AML-193 (cell line): ENCODE results near the gene CPSF4.
A peak's percentile ranks its signal among the peaks of the same experiment; 100 is the strongest.
"Not testable (repeated sequence)": the region's sequence is repeated elsewhere in the genome, so short reads cannot be mapped to it uniquely, and the experiment has no call there.

Experiments
- DNase-seq, 2 experiments: peaks; one replicate each; lab custom pipeline; 2025; lab: John Stamatoyannopoulos, UW

The CPSF4 gene

DNA sequence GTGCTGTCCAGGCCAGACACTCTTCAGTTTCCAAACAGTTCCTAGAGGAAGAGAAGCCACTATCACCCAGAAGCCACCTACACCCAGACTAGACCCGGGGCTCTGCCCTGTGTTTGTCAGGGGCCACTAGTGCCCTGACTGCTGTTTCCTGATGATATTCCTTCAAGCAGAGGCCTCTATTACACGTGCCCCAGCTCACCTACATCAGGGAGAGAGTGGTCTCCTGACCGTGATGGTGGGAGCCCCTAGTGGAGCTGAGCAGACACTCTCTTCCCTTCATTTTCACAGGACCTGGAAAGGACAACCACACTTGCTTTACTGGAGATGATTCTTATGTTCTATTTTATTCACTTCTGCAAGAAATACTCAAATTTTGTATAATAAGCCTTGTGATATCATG, 52.1 kb downstream of the CPSF4 start:
- DNase-seq: no peak

DNA sequence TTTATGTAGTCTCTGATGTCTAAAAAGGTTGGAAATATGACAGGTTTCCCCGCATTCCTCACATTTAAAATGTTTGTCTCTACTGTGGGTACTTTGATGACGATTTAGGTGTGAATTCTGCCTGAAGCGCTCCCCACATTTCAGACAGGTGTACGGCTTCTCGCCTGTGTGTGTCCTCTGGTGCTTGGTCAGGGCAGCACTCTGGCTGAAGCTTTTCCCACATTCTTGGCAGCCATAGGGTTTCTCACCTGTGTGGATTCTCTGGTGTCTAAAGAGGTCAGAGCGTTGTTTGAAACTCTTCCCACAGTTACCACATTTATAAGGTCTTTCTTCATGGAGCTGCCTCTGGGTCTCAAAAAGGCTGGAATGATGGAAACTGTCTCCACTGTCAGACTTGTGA, 55.1 kb downstream of the CPSF4 start:
- DNase-seq: no peak

DNA sequence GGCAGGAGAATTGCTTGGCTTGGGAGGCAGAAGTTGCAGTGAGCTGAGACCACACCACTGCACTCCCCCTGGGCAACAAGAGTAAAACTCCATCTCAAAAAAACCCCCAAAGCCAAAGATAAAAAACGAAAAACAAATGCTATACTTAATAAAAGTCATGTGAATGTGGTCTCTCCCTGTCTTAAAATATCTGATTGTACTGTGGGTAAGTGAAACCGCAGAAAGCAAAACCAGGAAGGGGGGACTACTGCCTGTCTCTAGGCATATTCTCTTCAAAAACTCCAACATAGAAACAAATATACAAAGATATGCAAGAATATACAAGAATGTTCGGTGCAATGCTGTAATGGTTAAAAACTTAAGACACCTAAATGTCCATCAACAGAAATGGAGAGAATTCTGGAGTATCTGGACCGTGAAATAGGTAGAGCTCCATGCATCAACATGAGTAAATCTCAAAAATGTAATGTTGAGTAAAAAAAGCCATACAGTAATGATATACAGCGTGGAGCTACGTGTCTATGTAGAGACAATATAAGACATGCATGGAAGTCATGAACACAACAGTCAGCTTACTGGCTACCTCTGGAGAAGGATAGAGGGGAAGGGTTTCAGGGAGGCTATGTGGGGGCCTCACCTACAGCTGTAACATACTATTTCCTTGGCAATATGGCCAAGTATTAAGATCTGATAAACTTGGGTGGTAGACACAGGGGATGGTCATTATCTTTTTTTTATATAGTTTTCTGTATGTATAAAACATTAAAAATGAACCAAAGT, 59.2 kb downstream of the CPSF4 start:
- no peak for DNase-seq

DNA sequence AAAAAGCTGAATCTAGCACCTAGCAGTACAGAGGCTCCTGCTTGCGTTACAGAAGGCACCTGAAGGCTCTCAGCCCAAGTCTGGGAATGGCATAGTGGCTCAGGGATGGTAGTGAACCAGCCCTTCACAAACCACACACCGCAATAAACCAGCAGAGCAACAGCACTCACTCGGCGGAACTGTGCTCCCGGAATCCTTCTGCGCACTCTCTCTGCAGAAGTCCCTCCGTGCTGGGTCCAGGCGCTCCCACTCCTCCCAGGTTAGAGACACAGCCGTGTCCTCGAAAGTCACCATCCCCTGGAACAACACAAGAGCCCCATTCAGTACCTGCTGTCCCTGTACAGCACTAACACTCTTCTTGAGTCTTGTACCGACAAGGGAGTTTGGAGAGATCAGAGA, 59.8 kb downstream of the CPSF4 start:
- DNase-seq: no peak

DNA sequence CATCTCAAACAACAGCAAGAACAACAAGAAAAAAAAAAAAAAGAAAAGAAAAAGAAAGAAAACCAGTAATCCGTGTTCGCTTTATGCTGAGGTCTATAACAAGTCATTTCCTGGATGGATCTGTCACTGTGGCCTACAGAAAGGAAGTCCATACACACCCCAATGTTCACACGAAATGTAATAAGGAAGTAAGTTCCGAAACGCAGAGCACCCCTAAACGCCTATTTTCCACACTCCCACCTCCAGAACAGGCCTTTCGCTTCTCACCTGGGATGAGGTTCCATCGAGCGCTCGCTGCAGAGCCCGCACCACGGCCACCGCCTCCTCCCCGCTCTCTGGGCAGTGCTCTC, 60.6 kb downstream of the CPSF4 start:
- peak; percentile 52 to 58 for DNase-seq

DNA sequence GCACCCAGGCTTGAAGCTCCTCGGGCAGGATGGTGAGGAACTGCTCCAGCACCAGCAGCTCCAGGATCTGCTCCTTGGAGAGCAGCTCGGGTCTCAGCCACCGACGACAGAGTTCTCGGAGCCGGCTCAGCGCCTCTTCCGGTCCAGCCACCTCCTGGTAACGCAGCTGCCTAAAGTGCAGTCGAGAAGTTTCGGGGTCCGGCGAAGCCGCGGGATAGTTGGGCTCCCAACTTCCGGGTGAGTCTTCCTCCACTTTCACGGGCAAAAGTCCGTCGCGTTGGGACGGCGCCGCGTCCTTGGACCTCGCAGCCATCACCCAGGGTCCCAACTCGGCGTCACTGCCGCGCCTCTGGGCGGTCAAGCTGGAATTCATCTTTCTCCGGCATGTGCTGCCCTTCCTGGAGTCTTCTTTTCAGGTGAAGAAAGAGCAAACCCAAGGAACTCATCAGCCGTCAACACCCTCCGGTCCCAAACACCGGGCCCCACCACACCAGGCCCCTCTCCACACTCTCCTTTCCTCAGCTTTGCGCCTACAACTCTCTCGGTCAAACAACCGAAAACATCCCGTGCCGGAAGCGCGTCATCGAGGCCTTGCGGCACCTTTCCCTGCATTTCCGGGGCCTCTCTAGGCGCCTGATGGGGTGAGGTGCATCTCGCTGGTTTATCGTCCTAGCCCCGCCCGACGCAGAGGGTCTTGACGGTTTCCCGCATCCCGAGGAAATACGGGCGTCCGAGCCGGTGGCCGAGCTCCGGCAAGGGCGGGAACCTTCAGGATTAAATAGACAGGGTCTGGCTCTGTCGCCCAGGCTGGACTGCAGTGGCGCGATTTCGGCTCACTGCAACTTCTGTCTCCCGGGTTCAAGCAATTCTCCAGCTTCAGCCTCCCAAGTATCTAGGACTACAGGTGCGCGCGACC, 61.2 kb downstream of the CPSF4 start, which contains the start of gene ZNF394:
Gene ZNF394, minus strand, starts transcription at position 561 of the 916 bp plus-strand sequence. Its CDS starts 188 bp downstream, at position 373.
- DNase-seq: peak; percentile 47 to 76

DNA sequence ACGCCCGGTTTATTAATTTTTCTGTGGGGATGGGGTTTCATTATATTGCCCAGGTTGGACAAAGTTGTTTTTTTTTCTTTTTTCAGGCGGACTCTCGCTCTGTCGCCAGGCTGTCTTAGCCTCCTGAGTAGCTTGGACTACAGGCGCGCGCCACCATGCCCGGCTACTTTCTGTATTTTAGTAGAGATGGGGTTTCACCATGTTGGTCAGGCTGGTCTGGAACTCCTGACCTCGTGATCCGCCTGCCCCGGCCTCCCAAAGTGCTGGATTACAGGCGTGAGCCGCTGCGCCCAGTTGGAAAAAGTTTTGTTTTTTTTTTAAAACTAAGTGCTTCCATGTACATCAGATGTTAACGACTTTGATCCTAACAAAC, 61.9 kb downstream of the CPSF4 start:
- no peak for DNase-seq

DNA sequence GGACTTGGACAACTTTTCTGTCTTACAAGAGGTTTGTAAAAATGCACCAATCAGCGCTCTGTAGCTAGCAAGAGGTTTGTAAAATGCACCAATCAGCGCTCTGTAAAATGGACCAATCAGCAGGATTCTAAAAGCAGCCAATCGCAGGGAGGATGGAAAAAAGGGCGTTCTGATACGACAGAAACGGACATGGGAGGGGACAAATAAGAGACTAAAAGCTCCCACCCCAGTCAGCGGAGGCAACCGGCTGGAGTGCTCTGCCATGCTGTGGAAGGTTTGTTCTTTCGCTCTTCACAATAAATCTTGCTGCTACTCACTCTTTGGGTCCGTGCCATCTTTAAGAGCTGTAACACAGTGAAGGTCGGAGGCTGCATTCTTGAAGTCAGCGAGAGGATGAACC, 62.5 kb downstream of the CPSF4 start:
- not testable (repeated sequence) for DNase-seq

DNA sequence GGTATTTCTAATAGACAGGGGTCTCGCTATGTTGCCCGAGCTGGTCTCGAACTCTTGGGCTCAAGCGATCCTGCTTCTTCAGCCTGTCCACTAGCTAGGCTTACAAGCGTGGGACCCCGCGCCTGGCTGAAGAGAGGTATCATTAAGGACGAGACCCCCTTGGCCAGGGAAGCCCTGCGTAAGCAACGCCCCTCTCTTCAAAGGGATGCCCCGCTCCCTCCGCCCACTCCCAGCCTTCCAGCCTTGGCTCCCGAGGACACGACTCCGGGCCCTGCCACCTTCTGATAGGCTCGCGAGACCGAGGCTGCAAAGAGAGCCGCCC, 65.5 kb downstream of the CPSF4 start:
- DNase-seq: no peak

DNA sequence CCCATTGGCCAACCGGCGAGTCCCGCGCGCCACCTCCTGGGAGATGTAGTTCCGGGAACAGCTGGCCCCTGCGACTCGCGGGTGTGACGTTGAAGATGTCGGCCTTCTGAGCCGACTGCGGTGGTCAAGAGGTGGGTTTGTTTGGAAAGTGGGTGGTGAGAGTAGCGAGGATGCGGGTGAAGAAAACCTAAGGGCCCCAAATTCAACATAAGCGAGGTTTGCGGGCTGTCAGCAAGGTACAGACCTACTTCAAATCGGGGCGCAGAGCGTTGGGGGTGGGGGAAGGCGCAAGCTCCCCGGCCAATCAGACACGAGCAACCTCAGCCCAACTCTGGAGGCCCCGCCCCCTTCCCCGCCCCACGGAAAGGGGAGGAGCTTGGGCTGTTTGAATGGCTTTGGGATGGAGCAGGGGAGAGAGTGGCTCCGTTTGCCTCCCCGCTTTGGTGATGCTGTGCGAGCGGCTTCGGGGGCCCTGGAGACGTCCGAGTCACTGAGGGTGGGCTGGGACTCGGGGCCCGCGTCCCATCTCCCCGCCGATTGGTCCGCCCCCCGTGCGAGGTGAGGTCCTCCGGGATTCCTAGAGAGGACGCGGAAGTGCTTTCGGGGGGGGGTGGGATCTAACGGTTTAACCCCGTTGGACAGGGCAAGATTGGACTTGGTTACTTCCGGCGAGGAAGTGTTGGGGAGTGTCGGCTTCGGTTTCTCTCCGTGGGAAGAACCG, 66.0 kb downstream of the CPSF4 start, which contains the start of gene ZKSCAN5:
Gene ZKSCAN5, plus strand, starts transcription at position 60 of the 721 bp plus-strand sequence. CDS start 1,383 bp downstream, outside the sequence.
- DNase-seq: peak; percentile 88 to 89

DNA sequence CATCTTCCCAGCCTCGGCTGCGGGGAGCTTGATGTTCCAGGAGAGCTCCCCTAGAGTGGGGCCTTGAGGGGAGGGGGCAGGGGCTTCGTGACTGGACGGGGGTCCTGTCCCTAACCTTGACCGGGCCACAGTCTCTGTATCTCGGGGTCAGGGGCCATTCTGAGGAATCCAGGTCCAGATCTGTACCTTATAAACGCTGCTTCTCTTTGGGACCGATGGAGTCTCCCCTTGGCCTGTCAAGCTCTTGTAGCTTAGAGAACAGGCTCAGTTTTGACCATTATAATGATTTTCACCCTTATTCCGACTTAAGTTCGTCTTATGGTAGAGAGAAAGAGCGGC, 66.5 kb downstream of the CPSF4 start:
- DNase-seq: no peak
